SK-MEL-5 (cell line): ENCODE data around the gene MAFB. TPM values are rescaled to one million over a fixed set of nuclear protein-coding genes. Genes with fewer than 3 reads are reported as not detected.

ENCODE experiments used
- DNase-seq: peaks from one replicate; pipeline ENCODE4 v3.0.0-alpha.2; 2016; ENCODE audit warnings: low read depth, low spot score
- in situ Hi-C: cut with HindIII; loops from 2 replicates; pipeline ENCODE4 v1.10.0; 2016; ENCODE audit warnings: low sequenced_read_pairs, high pct_unique_total_duplicates, low pct_unique_long_range_greater_than_20kb
- total RNA-seq: library from RNA; depleted of rRNA; stranded (reverse); fragments of >200 nt; shearing (Covaris generic); gene quantifications from 2 replicates; pipeline ENCODE4 v1.2.3, GENCODE V29; 2014

The MAFB gene
- total RNA-seq, 1 experiment from 2014 or later, result 1.2 TPM

DNA sequence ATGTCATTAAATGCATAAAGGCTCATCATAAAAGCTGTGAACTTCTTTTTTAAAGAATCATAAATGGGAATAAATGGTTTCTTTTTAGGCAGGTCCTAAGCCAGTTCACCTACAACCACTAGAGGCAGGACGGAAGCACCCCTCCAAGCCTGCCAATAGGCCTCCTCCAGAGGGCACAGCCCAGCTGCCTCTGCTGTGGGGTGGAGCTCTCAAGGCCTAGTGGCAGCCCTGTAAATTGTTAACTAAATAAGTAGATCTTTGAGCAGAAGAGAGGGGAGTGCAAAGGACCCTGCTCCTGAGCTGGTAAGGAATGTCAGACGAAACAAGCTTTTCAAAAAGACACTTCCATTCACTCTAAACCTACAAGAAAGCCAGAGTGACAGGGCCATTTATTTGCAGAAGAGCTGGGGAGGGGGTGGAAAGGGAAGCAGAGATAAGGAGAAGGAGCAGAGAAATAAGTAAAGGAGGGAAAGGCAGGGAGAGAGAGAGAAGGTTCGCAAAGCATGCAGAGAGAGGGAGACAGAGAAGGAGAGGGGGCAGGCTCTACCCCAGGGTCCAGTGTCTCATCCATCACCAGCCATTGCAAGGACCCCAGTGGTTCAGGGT is 18.0 kb upstream of the MAFB start:
- in situ Hi-C loops, result no loop called here
- DNase-seq, result peak; percentile 71

DNA sequence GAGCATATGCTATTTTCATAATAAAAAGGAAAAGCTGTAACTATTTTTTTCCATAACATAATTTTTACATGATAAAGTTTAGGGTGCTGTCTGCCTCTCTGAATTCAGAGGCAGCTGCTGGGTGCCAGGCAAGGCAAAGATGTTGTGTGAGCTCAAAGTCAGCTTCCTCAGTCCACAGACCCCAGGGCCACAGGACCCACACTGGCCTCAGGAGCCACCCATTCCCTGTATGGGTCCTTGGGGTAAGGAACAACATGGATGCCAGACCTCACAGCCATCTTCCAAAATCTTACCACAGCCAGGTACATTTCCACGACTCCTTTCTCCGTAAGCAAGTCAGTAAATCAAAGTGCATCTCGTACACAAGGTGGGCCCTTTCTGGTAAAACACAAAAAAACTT is 16.4 kb upstream of the MAFB start:
- no peak for DNase-seq
- in situ Hi-C loops, result no loop called here

DNA sequence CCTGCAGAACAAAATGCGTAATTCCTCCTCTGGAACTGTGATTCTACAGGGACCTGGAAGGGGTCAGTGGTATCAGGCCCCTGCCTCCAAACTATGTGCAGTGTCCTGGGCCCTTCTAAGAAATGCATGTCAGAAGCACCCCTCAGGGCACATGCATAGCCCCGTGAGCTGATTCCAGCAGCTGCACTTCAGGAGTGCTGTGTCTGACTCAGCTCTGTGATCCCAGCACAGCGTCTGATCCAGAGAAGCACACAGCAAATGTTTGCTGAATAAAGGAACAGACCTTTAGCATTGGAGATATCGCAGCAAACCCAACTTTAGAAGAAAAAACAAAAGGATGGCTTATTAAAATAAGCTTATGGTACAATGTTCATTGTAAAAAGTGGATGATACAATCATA is 15.8 kb upstream of the MAFB start:
- in situ Hi-C loops, result no loop called here
- peak; percentile 10 for DNase-seq

DNA sequence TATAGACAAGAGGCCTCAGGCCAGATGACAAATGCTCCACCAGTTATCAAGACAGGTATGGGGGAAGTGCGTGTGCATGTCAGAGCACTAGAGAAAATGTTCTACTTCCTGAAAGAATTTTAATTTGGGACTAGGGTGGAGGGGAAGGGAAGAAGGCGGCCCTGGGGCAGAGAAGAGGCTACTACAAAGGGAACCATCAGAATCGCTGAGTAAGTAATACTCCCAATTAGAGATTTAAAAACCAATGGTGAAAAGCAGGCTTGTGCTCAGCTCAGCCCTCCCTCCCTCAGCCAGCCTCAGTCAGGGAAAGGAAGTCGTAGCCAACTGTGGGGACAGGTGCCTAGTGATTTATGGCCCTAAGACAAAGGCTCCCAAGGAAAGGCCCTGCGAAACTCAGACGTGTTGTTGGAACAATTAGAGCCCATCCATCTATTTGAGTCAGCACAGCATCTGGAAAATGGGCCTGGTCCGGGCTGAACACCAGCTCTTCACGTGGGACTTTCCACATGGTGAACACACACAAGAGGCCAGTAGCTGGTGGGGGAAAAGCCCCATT is 15.0 kb upstream of the MAFB start:
- DNase-seq, result no peak

DNA sequence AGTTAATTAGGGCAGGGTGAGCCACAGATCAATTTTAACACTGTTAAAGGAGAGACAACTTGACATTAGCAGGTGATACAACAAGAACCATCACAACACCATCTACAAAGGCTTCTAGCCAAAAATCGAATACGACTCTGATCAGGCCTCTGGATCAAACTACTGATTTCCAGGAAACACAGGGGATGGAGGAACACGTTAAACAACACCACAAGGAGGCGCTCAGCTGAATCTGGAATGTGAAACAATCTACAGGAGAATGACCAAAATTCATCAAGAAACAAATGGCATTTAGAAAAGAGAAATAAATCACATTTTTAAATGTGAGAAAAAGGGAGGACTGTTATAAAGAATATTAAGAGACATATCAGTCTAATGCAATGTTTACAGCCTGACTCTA is 13.5 kb upstream of the MAFB start:
- in situ Hi-C loops, result no loop called here
- DNase-seq, result peak; percentile 38

More for the DNA sequence above, 15.0 kb upstream of the MAFB start:
- in situ Hi-C loops, result no loop called here

DNA sequence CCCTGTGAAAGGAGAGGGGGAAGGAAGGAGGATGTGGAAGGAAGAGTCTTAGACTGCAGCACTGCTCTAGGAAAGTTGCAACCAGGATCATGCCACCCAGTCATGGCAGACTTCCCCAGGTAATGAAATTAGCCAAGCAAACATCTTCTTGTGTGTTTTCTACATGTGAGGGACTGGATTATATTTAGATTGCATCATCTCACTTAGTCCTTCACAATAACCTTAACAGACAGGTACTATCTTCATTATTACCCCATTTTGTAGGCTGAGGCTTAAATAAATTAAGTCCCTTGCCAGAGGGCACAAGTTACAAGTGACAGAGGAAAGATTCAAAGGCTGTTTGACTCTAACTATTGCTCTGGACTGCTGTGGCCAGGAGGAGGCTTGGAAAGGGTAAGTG is 9.7 kb upstream of the MAFB start:
- no peak for DNase-seq
- in situ Hi-C loops, result no loop called here

DNA sequence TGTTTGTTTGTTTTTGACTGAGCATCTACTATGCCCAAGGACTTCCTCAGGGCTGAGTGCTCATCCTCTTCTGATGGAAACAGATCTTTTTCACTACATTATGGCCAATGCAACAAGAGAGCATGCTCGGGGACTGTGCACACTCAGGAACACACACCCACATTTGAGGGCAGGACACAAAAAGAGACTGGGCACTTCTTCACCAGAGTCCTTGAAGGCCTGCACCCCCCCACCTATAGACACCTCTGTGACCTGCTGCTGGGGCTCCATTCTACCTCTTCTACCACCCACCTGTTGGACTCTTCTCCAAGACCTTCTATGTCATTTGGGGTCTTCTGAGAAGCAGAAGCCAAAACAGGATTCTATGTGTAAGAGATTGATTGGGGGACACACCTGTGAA is 9.2 kb upstream of the MAFB start:
- in situ Hi-C loops, result no loop called here
- no peak for DNase-seq

DNA sequence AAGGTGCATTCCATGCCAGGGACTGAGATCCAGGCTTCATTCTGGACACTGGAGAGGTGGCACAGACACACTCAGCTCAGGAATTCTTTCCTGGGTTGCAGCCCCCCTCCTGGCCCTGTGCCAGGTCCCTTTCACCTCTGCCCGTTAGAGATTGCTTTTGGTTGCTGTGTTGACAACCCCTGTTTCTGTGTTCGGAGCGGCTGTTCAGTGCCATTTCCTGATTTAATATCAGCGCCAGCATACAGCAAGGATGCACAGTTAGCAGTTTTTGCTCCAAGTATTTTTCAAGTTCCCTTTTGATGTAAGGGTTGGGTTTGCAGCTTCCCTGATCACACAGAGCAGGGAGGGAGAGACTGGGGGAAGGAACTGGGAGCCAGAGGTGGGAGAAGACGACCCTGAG is 8.5 kb upstream of the MAFB start:
- in situ Hi-C loops, result no loop called here
- no peak for DNase-seq

DNA sequence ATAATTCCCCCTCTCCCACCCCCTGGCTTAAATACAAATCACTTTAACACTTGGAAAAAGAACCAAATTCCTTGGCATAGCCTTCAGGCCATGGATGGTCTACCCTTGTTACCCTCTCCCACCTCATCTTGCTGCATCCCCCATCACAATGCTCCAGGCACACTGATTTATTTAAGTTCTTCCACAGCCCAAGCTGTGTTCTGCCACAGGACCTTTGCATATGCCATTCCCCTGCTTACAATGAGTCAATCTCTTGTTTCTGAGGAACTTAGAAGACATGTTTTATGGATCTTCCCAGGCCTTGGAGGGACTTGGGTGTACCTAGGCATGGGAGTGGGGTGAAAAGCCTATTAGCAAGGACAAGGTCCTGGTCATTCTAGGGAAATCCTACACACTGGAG is 6.2 kb upstream of the MAFB start:
- no peak for DNase-seq
- in situ Hi-C loops, result no loop called here

DNA sequence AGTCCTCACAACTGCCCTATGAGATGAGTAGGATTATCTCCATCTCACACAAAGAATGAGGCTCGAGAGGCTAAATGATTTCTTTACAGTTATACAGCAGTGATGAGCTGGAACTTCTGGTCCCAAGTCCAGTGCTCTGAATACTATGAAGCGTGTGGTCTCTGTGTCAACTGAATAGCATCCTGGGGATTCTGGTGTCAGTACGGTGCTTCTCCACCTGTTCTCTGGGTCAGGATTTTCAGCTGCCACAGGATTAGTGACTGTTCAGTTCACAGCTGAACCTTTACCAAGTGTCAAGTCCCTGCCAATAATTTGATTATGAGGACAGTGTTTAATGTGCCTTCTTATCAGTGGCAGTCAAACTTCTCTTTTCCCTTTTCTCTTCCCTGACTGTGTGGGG is 5.2 kb upstream of the MAFB start:
- in situ Hi-C loops, result no loop called here
- no peak for DNase-seq

DNA sequence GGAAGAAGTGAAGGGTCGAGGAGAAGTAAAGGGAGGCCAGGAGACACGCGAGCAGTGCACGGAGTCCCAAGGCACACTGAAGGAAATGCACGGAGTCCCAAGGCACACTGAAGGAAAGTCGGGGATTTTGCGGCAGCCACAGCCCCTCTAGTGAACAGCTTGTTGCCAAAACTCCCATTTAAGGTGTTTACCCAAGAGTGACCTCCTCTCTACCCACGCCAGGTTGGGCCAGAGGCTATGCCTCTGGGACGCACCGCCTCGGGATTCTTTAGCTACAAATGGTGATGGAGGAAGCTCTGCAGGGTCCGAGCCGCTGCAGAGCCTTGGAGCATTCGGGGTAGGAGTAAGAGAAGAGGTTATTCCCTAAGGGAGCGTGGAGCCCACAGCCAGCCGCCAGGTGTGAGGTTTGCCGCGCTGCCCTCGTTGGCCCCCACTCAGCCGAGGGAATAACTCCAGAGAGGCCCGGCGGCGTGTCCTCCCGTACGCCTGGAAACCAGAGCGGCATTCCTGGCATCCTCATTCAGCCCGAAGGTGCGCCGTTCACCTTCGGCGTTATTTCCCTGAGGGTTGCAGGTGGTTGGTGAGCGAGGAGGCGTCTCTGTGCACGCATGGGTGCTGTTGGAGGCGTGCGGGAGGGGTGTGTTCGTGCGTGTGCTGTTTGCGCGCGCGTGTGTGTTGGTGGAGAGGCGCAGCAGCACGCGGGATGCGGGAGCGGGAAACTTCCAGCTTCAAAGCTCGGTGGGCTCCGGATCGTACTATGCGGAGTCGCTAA is 3.4 kb upstream of the MAFB start:
- in situ Hi-C loops, result no loop called here
- no peak for DNase-seq

DNA sequence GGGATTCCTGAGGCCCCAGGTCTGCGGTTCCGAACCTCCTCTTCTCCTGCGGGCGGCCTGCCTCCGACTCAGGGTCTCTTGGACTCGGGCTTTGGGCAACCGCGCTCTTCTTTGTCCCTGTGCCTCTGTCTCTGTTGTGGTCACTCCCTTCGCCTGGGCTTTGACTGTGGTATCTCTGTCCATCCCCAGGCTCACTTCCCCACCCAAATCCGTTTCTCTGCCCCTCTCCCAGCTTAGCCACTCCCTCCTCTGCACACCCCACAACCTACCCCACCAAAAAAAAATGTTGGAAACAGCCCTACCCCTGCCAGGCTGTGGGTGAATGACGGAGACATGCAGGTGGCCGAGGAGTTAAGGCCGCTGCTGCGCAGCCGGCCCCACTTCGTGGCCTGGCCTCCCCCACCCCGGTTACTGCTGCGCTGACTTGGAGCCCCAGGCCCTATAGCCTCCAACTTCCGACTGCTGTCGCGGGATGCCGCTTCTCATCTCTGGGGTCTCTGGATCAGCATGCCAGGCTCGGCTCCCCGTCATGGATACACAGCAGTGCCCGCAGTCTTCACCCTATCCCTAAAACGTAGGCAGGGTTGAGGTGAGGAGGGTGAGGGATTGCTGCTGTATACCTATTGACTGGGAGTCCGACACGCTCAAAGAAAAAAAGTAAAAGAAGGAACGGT is 2.7 kb upstream of the MAFB start:
- no peak for DNase-seq
- in situ Hi-C loops, result no loop called here

DNA sequence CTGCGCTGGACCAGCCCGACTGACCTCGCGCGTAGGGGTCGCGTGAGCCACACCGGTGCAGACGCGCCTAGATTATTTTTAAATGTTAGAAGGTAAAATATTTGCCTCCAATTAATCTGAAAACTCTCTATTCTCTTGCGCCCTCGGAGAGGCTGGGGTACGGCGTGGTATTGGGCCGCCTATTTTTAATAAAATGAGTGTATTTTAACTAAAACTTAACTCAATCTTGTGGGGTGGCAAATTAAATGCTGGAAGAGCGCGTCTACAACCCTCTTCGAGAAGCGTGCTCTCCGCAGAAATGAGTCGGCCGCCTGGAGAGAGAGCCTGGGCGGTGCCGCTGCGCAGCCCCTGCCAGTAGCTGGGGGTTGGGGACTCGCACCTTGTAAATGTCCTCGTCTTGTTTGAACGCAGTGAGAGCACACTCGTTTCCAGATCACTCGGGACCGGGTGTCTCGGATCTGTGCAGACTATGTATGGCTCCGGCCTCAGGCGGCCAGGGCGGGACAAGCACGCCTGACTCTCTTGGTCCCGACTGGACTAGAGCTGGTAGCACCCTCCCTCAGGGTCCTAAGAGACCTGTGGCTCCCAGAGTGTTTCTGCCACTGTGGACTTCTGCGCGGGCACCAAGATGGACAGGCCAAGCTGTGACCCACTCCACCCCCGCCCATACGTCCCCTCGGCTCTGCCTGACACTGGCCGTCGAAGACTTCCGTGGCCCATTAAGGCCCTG is 2.0 kb upstream of the MAFB start:
- in situ Hi-C loops, result no loop called here

DNA sequence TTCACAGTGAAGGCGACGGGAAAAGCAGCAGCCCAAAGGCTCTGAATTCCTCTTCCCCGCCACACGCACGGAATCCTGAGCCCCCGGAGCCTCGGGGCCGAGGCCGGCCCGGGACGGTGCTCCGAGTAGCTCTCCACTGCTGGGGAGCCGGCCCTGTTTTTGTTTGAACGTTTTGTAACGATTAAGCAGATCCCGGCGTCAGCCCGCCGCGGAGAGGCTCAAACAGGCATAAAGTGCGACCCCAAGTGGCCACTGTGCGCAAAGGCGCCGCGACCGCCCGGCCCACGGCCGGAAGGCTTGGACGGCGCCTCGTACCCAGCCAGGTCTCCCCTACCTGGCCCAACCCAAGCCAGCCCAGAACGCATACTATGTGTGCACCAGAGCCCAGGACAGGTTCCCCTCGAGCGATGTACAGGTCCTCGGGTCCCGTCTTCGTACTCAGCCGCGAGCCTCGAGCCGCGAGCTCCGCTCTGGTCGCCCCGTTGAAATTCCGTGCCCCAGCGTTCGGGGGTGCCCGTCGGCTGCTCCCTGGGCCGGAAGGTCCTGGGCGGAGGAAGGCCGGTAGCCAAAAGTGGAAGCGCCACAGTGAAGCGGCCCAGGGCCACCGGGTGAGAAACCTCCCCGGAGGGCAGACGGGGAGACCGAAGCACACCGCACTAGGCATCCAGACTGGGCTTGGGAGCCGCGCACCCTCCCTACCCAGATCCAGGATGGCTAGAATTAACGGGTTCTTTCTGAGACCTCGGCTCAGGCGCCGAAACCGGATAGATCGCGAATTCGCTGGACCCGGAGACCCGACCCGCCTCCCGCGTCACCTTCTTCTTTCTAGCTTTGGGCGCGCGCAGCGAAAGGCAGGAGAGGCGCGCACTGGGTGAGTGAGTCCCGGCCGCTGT is 1.2 kb upstream of the MAFB start:
- peak; percentile 89 for DNase-seq
- in situ Hi-C loops, result no loop called here

More for the DNA sequence above, 2.0 kb upstream of the MAFB start:
- DNase-seq, result no peak

DNA sequence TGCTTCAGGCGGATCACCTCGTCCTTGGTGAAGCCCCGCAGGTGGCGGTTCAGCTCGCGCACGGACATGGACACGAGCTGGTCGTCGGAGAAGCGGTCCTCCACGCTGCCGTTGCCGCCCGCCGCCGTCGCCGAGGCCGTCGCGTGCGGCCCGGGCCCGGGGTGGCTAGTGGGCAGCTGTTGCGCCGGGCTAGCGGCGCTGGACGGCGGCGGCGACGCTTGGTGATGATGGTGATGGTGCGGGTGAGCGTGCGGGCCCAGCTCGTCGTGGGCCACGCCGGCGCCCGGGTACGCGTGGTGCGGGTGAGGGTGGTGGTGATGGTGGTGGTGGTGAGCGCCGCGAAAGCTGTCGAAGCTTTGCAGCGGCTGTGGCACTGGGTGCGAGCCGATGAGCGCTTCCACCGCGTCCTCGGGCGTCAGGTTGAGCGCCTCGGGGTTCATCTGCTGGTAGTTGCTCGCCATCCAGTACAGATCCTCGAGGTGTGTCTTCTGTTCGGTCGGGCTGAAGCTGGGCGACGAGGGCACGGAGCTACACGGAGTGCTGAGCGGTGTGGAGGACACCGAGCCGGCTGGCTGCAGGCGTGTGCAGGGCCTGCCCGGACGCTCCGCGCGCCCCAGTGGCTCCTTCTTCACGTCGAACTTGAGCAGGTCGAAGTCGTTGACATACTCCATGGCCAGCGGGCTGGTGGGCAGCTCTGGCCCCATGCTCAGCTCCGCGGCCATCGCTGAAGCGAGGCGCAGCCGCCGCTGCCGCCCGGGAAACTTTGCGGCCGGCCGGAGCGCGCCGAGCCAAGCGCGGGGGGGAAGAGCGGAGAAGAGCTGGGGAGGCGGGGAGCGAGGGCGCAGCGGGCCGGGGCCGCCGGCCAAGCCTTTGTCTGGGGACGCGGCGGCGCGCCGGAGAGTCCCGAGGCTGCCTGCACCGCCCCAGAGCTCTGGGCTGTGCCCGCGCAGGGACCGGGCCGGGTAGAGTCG is 622 bp downstream of the MAFB start:
- DNase-seq, result no peak
- in situ Hi-C loops, result no loop called here
